Loucy (cell line): ENCODE measurements around the gene GPC2.

Source experiments
- EZH2phosphoT487 ChIP-seq: fragments of 200-600 bp; IDR thresholded peaks from 2 replicates; pipeline ENCODE4 v1.6.1; 2018; ENCODE audit warnings: antibody characterized with exemption, mild to moderate bottlenecking, moderate library complexity, borderline replicate concordance
- TF ChIP-seq, protein P1 (sequence below): fragments of 200-600 bp; sonication (generic); conservative IDR thresholded peaks from 2 replicates; pipeline ENCODE4 v1.5.1; 2014; ENCODE audit warnings: mild to moderate bottlenecking, antibody characterized with exemption, low read length

DNA sequence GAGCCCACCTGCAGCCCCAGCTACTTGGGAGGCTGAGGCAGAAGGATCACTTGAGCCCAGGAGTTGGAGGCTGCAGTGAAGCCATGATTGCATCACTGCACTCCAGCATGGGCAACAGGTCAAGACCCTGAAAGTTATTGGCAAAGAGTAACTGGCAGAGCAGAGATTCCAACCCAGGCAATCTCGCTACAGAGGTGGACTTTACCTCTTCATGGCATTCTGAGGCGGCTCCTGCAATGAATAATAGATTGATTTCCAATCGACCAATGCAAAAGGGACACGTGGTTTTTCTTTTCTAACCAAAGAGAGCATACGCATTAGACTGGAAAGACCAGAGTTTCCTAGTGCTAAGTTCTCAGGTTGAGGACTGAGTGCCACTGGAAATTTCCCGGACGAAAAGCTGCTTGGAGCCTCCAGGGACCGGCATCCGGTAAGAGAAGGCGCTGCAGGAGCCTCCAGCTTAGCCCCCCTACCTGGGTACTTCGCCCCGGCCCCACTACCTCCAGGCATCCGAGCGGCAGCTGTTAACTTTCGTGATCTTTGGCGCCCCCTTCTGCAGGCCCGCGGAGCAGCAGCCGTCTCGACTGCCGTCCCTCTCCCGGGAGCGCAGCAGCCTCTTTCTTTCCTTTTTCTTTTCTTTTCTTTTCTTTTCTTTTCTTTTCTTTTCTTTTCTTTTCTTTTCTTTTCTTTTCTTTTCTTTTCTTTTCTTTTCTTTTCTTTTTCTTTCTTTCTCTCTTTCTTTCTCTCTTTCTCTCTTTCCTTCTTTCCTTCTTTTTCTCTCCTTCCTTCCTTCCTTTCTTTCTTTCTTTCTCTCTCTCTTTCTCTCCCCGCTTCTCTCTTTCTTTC is 46.4 kb downstream of the GPC2 start:
- TF ChIP-seq, protein P1, sequence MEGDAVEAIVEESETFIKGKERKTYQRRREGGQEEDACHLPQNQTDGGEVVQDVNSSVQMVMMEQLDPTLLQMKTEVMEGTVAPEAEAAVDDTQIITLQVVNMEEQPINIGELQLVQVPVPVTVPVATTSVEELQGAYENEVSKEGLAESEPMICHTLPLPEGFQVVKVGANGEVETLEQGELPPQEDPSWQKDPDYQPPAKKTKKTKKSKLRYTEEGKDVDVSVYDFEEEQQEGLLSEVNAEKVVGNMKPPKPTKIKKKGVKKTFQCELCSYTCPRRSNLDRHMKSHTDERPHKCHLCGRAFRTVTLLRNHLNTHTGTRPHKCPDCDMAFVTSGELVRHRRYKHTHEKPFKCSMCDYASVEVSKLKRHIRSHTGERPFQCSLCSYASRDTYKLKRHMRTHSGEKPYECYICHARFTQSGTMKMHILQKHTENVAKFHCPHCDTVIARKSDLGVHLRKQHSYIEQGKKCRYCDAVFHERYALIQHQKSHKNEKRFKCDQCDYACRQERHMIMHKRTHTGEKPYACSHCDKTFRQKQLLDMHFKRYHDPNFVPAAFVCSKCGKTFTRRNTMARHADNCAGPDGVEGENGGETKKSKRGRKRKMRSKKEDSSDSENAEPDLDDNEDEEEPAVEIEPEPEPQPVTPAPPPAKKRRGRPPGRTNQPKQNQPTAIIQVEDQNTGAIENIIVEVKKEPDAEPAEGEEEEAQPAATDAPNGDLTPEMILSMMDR = peak; percentile 76
- no peak for TF ChIP-seq EZH2phosphoT487
